K562 (cell line): Measurements from ENCODE around the gene NR1D2. TPM values are rescaled to one million over a fixed set of nuclear protein-coding genes. Genes with fewer than 3 reads are reported as not detected.

Experiments used
- CHAMP1 ChIP-seq: fragments of 450-650 bp; IDR thresholded peaks from 2 replicates; pipeline ENCODE4 v1.6.1; 2016; ENCODE audit warnings: mild to moderate bottlenecking
- DLX4 ChIP-seq: fragments of 250-450 bp; sonication (Bioruptor Pico); IDR thresholded peaks from 2 replicates; pipeline ENCODE4 v1.6.1; 2021; ENCODE audit warnings: mild to moderate bottlenecking
- ELF1 ChIP-seq: fragments of 200-800 bp; sonication (Bioruptor generic); IDR thresholded peaks from 2 replicates; pipeline ENCODE4 v1.6.1; 2016; ENCODE audit warnings: missing genetic modification characterization, missing compliant biosample characterization
- HIVEP1 ChIP-seq: fragments of 250-450 bp; sonication (Bioruptor Pico); IDR thresholded peaks from 2 replicates; pipeline ENCODE4 v1.4.0; 2020; ENCODE audit warnings: mild to moderate bottlenecking
- JUND ChIP-seq, 2 experiments: IDR thresholded peaks; 2 replicates in 1 of 2; 3 replicates in 1 of 2; pipeline ENCODE4 v1.6.1; 2011; ENCODE audit warnings: borderline replicate concordance in 2 of 2, low read depth in 2 of 2, low read length in 2 of 2, improper control_type of control experiment in 1 of 2, missing biosample characterization in 1 of 2, missing genetic modification characterization in 1 of 2, missing genetic modification reagents in 1 of 2
- KAT8 ChIP-seq: fragments of 450-650 bp; IDR thresholded peaks from 2 replicates; pipeline ENCODE4 v1.6.1; 2016; ENCODE audit warnings: low read depth, mild to moderate bottlenecking
- NFYB ChIP-seq: IDR thresholded peaks from 2 replicates; pipeline ENCODE4 v1.6.1; 2011; ENCODE audit warnings: mild to moderate bottlenecking, moderate library complexity; ENCODE audit not compliant: insufficient read length; ENCODE audit errors: extremely low read depth
- NRF1 ChIP-seq, 2 experiments: fragments of 450-650 bp; IDR thresholded peaks in 1 of 2; conservative IDR thresholded peaks in 1 of 2; 2 replicates each; pipeline ENCODE4 v1.6.1; 2014; ENCODE audit warnings: mild to moderate bottlenecking in 2 of 2
- RAD51 ChIP-seq: fragments of 450-650 bp; IDR thresholded peaks from 2 replicates; pipeline ENCODE4 v1.7.1; 2016; ENCODE audit warnings: low read depth, mild to moderate bottlenecking, borderline replicate concordance
- SMARCA4 ChIP-seq: fragments of 450-650 bp; IDR thresholded peaks from 2 replicates; pipeline ENCODE4 v1.6.1; 2016
- ZBTB34 ChIP-seq: fragments of 250-450 bp; sonication (Bioruptor Pico); IDR thresholded peaks from 2 replicates; pipeline ENCODE4 v1.8.0; 2021; ENCODE audit warnings: mild to moderate bottlenecking, moderate library complexity
- ZNF174 ChIP-seq: fragments of 250-450 bp; sonication (Bioruptor Pico); IDR thresholded peaks from 2 replicates; pipeline ENCODE4 v1.4.0; 2020; ENCODE audit warnings: mild to moderate bottlenecking
- ZNF398 ChIP-seq: fragments of 250-450 bp; sonication (Bioruptor Pico); IDR thresholded peaks from 2 replicates; pipeline ENCODE4 v1.8.0; 2021; ENCODE audit warnings: moderate library complexity, mild to moderate bottlenecking, inconsistent platforms
- polyA plus RNA-seq, 8 experiments: library from polyadenylated mRNA; depleted of rRNA in 4 of 8; stranded (reverse) in 5 of 8; unstranded in 3 of 8; fragments of >200 nt; fragmentation: Nextera tagmentation in 2 of 8; fragmentation: Illumina TruSeq in 1 of 8; extraction: Ambion mirVana in 2 of 8; extraction: Trizol in 1 of 8; gene quantifications; 2 replicates each; pipeline versions ENCODE4 v1.2.1 to v1.2.3, GENCODE V29; 2011 to 2014; ENCODE audit warnings: inconsistent platforms in 1 of 8, missing spikeins in 1 of 8
- total RNA-seq, 7 experiments: library from RNA; depleted of rRNA in 6 of 7; stranded (reverse); fragments of >200 nt in 6 of 7; fragmentation: Illumina TruSeq in 2 of 7; extraction: Trizol in 2 of 7; gene quantifications; 2 replicates each; pipeline versions ENCODE4 v1.2.1 to v1.2.3, GENCODE V29; 2011 to 2021; ENCODE audit warnings: low replicate concordance in 1 of 7
- TF ChIP-seq, protein P1 (sequence below): fragments of 450-650 bp; IDR thresholded peaks from 2 replicates; pipeline ENCODE4 v1.6.1; 2016; ENCODE audit warnings: missing biosample characterization, missing genetic modification characterization

NR1D2 gene
- total and polyA plus RNA-seq, 9 of the 15 experiments (the other 6 are each of a cell fraction or from before 2014, with no cell fraction given): 1.2 to 5.5 (median 2.9) TPM

GRCh38 chr3:23938688-23939087, 6.4 kb upstream of the NR1D2 start (continued):
- TF ChIP-seq ZBTB34 (CRISPR knock-in tag): no peak
- no peak for TF ChIP-seq ELF1
- no peak for TF ChIP-seq KAT8
- TF ChIP-seq, protein P1, sequence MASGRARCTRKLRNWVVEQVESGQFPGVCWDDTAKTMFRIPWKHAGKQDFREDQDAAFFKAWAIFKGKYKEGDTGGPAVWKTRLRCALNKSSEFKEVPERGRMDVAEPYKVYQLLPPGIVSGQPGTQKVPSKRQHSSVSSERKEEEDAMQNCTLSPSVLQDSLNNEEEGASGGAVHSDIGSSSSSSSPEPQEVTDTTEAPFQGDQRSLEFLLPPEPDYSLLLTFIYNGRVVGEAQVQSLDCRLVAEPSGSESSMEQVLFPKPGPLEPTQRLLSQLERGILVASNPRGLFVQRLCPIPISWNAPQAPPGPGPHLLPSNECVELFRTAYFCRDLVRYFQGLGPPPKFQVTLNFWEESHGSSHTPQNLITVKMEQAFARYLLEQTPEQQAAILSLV (tag): 0 out of 2 replicates have a peak, but pooled peaks have one; percentile 43
- no peak for TF ChIP-seq RAD51
- 0 out of 4 replicates have a peak, but pooled peaks of 1 of the 2 experiments have one; percentile 11 for TF ChIP-seq NRF1 (conservative IDR thresholded peaks at IDR 0.05 in 1 of 2, IDR thresholded peaks at IDR 0.05 in 1 of 2)
- no peak for TF ChIP-seq HIVEP1
- no peak for TF ChIP-seq NFYB
- TF ChIP-seq SMARCA4: peak; percentile 26; the same call in 1 of the 2 replicates
- TF ChIP-seq JUND (IDR thresholded peaks at IDR 0.05; ENCODE audit: borderline replicate concordance, low read depth, low read length): 0 out of 2 replicates have a peak, but pooled peaks have one; percentile 9
- TF ChIP-seq JUND (tag; IDR thresholded peaks at IDR 0.05; ENCODE audit: borderline replicate concordance, low read depth, low read length): no peak
- TF ChIP-seq ZNF398 (CRISPR knock-in tag): no peak
- no peak for TF ChIP-seq DLX4 (CRISPR knock-in tag)
- no peak for TF ChIP-seq ZNF174 (CRISPR knock-in tag)
- 0 out of 2 replicates have a peak, but pooled peaks have one; percentile 15 for TF ChIP-seq CHAMP1
